ENCODE data around the gene ANKLE1. TPM values are rescaled to one million over a fixed set of nuclear protein-coding genes. Genes with fewer than 3 reads are reported as not detected.
A peak's percentile ranks its signal among the peaks of the same experiment; 100 is the strongest.

ANKLE1 gene
- total RNA-seq, 1 experiment from 2014 or later: 16.5 TPM

DNA sequence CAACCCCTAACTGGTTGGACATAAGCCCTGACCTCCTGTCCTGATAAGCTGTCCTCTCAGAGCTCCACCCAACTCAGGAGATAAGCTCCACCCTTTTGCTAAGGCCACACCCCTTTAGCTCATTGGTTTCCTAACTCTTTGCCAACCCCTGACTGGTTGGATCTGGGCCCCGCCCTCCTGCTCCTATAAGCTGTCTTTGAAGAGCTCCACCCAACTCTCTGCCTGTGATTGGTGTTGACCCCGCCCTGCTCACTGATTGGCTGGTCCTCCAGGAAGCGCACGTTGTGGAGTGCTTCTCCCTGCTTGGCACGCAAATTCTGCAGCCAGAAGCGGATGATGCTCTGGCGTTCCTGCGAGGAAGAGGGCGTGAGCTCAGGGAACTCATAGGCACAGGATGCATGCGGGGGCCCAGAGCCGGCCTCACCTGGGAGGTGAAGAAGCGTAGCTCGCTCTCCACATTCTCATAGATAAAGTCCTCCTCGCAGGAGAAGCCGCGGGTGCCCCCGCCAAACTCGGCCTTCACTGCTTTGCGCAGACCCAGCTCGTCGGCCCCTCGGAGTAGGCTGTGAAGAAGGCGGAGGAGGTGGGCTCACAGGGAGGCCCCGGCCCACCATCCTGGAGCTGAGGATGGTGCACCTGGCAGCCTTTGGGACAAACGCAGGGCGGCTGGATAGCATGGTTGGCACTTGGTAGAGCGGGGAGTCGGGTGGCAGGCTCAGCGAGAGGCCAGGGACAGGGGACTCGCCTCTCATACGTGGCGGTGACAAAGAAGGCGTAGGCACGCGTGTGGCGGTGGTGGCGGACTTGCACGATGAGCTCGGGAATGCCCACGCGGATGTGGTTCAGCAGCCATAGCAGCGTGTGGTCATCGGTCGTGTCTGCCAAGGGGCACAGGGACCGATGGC, 51.2 kb downstream of the ANKLE1 start:
- Histone ChIP-seq H3K23me2 (ENCODE audit: insufficient read length, low read depth, low read length, poor library complexity, severe bottlenecking) (peaks cover 18% of the 10 kb centered on the region), H3T11ph (ENCODE audit: low read length) (no peak overlapping the region), H4K5ac (ENCODE audit: insufficient read length, low read depth, low read length) (no peak overlapping the region), H3K27me3 (ENCODE audit: insufficient read depth, low read length) (no peaks in the 10 kb centered on the region), H3K18ac (ENCODE audit: insufficient read length, low read depth, low read length) (no peak overlapping the region), H2BK120ac (ENCODE audit: low read depth, low read length, poor library complexity, severe bottlenecking) (no peak overlapping the region), H2BK12ac (ENCODE audit: insufficient read length, low read depth, low read length) (no peak overlapping the region), H3K9me3 (ENCODE audit: control insufficient read depth, low read depth, low read length) (no peaks in the 10 kb centered on the region), H3K23ac (ENCODE audit: insufficient read length, low read depth, low read length) (no peak overlapping the region), H2AK5ac (ENCODE audit: insufficient read length, low read length) (no peak overlapping the region), H2BK15ac (ENCODE audit: low read depth, low read length) (no peak overlapping the region), H4K20me1 (ENCODE audit: control insufficient read depth, insufficient read depth, insufficient read length) (no peaks in the 10 kb centered on the region), H3K56ac (ENCODE audit: insufficient read length, low read depth, low read length) (no peak overlapping the region), H3K4me2 (ENCODE audit: insufficient read depth, insufficient read length, low read length) (peak overlapping the region; percentile 74), H3K79me2 (ENCODE audit: insufficient read depth, low read length) (no peaks in the 10 kb centered on the region), H4K91ac (ENCODE audit: insufficient read length, low read depth, low read length) (no peak overlapping the region), H2BK20ac (ENCODE audit: low read depth, low read length, poor library complexity, severe bottlenecking) (no peak overlapping the region), H2AFZ (ENCODE audit: low read length) (no peak overlapping the region), H3K14ac (ENCODE audit: insufficient read depth, low read length) (no peak overlapping the region), H2BK5ac (ENCODE audit: insufficient read length, low read length) (no peak overlapping the region), H3K4ac (ENCODE audit: low read depth, low read length) (no peak overlapping the region), H3K27ac (ENCODE audit: insufficient read length, low read depth, low read length) (no peak overlapping the region), H3K4me1 (ENCODE audit: insufficient read depth, low read length) (no peaks in the 10 kb centered on the region), H3K9ac (ENCODE audit: extremely low read depth, insufficient read length, low read length) (no peak overlapping the region), H4K8ac (replicated peaks; ENCODE audit: insufficient read length, low read depth, low read length) (no peak overlapping the region), H3K79me1 (ENCODE audit: insufficient read depth, low read depth, low read length, poor library complexity, severe bottlenecking) (no peaks in the 10 kb centered on the region)
- peak overlapping the region; percentile 37 to 75 for H3K4me3 Mint-ChIP-seq
- peak overlapping the region; percentile 14 to 61 (median 55); a peak in 1 of 7 replicates for H3K27ac Mint-ChIP-seq
- peaks cover 14 to 30% of the 10 kb centered on the region in 2 experiments for H3K4me1 Mint-ChIP-seq
- no CpG with 5 or more reads among the region's 45 CpGs for WGBS (ENCODE audit: extremely low coverage, insufficient read length, low lambda C conversion rate)
- DNase-seq: peak; percentile 92
- no peaks in the 10 kb centered on the region; a peak in 1 of 5 replicates for H3K9me3 Mint-ChIP-seq
- H3K36me3 Mint-ChIP-seq (ENCODE audit: insufficient read depth in 1 of 3, low read depth in 3 of 3): peaks cover 11 to 29% (median 23%) of the 10 kb centered on the region in 3 experiments
- H3K27me3 Mint-ChIP-seq (ENCODE audit: low read depth): peaks cover 6% of the 10 kb centered on the region
- TF ChIP-seq, protein P1, sequence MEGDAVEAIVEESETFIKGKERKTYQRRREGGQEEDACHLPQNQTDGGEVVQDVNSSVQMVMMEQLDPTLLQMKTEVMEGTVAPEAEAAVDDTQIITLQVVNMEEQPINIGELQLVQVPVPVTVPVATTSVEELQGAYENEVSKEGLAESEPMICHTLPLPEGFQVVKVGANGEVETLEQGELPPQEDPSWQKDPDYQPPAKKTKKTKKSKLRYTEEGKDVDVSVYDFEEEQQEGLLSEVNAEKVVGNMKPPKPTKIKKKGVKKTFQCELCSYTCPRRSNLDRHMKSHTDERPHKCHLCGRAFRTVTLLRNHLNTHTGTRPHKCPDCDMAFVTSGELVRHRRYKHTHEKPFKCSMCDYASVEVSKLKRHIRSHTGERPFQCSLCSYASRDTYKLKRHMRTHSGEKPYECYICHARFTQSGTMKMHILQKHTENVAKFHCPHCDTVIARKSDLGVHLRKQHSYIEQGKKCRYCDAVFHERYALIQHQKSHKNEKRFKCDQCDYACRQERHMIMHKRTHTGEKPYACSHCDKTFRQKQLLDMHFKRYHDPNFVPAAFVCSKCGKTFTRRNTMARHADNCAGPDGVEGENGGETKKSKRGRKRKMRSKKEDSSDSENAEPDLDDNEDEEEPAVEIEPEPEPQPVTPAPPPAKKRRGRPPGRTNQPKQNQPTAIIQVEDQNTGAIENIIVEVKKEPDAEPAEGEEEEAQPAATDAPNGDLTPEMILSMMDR (conservative IDR thresholded peaks at IDR 0.05): no peak

All from H9 (cell line).